HG03095 (cell line): ENCODE results near the gene FBXL17.
"Not testable (repeated sequence)": the region's sequence is repeated elsewhere in the genome, so short reads cannot be mapped to it uniquely, and the experiment has no call there.

Experiments
- ATAC-seq: cut with Tn5 transposase; IDR thresholded peaks from one replicate; pipeline ENCODE4 v1.9.1; 2021; ENCODE audit warnings: moderate library complexity; ENCODE audit not compliant: unreplicated experiment

The FBXL17 gene

GRCh38 chr5:108315829-108316228, 66.1 kb downstream of the FBXL17 start:
- no peak for ATAC-seq

GRCh38 chr5:108312258-108312657, 69.6 kb downstream of the FBXL17 start:
- no peak for ATAC-seq

GRCh38 chr5:108311682-108312081, 70.2 kb downstream of the FBXL17 start:
- ATAC-seq = no peak

GRCh38 chr5:108303611-108304010, 78.3 kb downstream of the FBXL17 start:
- no peak for ATAC-seq

- ATAC-seq = no peak
Measured at GRCh38 chr5:108303086-108303485, 78.8 kb downstream of the FBXL17 start.

- no peak for ATAC-seq
Measured at GRCh38 chr5:108297042-108297601, 84.8 kb downstream of the FBXL17 start.

- ATAC-seq = no peak
Measured at GRCh38 chr5:108295578-108296368, 86.1 kb downstream of the FBXL17 start.

- no peak for ATAC-seq
Measured at GRCh38 chr5:108280960-108281569, 100.8 kb downstream of the FBXL17 start.

- no peak for ATAC-seq
Measured at GRCh38 chr5:108280248-108280647, 101.7 kb downstream of the FBXL17 start.

- no peak for ATAC-seq
Measured at GRCh38 chr5:108278285-108279240, 103.3 kb downstream of the FBXL17 start.

- no peak for ATAC-seq
Measured at GRCh38 chr5:108276187-108277050, 105.5 kb downstream of the FBXL17 start.

GRCh38 chr5:108274080-108274479, 107.8 kb downstream of the FBXL17 start:
- not testable (repeated sequence) for ATAC-seq

GRCh38 chr5:108271127-108271526, 110.8 kb downstream of the FBXL17 start:
- ATAC-seq = no peak

GRCh38 chr5:108266242-108266641, 115.7 kb downstream of the FBXL17 start:
- no peak for ATAC-seq

GRCh38 chr5:108264533-108264932, 117.4 kb downstream of the FBXL17 start:
- ATAC-seq = no peak

GRCh38 chr5:108263338-108263737, 118.6 kb downstream of the FBXL17 start:
- no peak for ATAC-seq

GRCh38 chr5:108260858-108261170, 121.1 kb downstream of the FBXL17 start:
- no peak for ATAC-seq

GRCh38 chr5:108260117-108260857, 121.6 kb downstream of the FBXL17 start:
- peak; percentile 92 for ATAC-seq

- no peak for ATAC-seq
Measured at GRCh38 chr5:108259306-108259705, 122.6 kb downstream of the FBXL17 start.

GRCh38 chr5:108257996-108258395, 123.9 kb downstream of the FBXL17 start:
- ATAC-seq = no peak
